ENCODE results near the gene VAMP3.
A peak's percentile ranks its signal among the peaks of the same experiment; 100 is the strongest.

DNA sequence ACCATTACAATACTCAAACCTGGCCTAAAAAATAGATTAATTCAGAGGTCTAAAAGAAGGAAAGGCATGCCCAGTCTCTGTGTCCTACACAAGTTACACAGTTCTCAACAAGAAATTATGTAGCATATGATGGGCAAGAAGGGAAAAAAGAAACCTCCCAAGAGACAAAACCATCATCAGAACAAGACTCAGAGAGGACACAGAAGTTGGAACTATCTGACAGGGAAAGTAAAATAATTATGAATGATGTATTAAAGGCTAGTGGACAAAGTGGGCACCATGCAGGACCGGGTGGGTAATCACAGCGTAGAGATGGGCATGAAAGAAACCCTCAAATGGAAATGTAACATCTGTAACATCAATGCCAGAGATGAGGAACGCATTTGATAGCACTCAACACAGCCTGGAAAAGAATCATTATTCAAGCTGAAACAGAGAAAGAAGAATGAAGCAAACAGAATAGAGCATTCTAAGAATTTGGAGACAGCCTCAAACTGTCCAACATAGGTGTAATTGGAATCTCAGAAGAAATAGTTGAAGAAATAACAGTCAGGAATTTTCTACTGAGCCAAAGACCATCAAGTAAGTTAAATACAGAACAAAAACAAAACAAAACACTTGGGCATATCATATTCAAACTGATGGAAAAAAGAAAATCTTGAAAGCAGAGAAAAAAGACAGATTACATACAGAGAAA lies 42.7 kb downstream of the VAMP3 start:
- TF ChIP-seq TRIM28 (IDR thresholded peaks at IDR 0.05; ENCODE audit: borderline replicate concordance, low read length) (peak; percentile 81; the same call in 1 of the 2 replicates), CTCF (tag by site-specific recombination; IDR thresholded peaks at IDR 0.05) (no peak), ZNF76 (tag by site-specific recombination; IDR thresholded peaks at IDR 0.05; ENCODE audit: borderline replicate concordance, low read depth) (no peak), ZBTB20 (tag by site-specific recombination; IDR thresholded peaks at IDR 0.05) (no peak), ZNF140 (tag by site-specific recombination; IDR thresholded peaks at IDR 0.05) (no peak), ZNF623 (tag by site-specific recombination; IDR thresholded peaks at IDR 0.05) (no peak), ZNF280C (tag by site-specific recombination; IDR thresholded peaks at IDR 0.05) (no peak), ZNF610 (tag by site-specific recombination; IDR thresholded peaks at IDR 0.05; ENCODE audit: borderline replicate concordance) (no peak)
- TF ChIP-seq, protein P1, sequence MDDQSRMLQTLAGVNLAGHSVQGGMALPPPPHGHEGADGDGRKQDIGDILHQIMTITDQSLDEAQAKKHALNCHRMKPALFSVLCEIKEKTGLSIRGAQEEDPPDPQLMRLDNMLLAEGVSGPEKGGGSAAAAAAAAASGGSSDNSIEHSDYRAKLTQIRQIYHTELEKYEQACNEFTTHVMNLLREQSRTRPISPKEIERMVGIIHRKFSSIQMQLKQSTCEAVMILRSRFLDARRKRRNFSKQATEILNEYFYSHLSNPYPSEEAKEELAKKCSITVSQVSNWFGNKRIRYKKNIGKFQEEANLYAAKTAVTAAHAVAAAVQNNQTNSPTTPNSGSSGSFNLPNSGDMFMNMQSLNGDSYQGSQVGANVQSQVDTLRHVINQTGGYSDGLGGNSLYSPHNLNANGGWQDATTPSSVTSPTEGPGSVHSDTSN (CRISPR knock-in tag; IDR thresholded peaks at IDR 0.05): no peak

Data from HEK293 (cell line).